CD8-positive, alpha-beta memory T cell (primary cell): ENCODE data around the gene SOAT1. TPM values are rescaled to one million over a fixed set of nuclear protein-coding genes. Genes with fewer than 3 reads are reported as not detected.

Experiments used
- CTCF ChIA-PET: fragments of 350-600 bp; sonication (Branson Sonifier 250); formaldehyde crosslinking; loops from one replicate; lab custom pipeline; 2021; ENCODE audit warnings: antibody characterized with exemption; lab: Charles Lee
- POLR2A ChIA-PET: fragments of 350-600 bp; sonication (Branson Sonifier 250); formaldehyde crosslinking; loops from one replicate; lab custom pipeline; 2021; ENCODE audit warnings: antibody characterized with exemption; lab: Charles Lee
- DNase-seq, 5 donors: peaks; one replicate each; pipeline versions ENCODE4 v3.0.0 to v3.0.0-alpha.2; 2020 to 2022; ENCODE audit warnings: mixed read lengths in 1 of 5
- H3K27ac ChIP-seq: one replicate; pipeline ENCODE4 v1.7.0; 2013; ENCODE audit warnings: low read depth, mild to moderate bottlenecking, low read length, moderate library complexity
- H3K27me3 ChIP-seq: 2 replicates; pipeline ENCODE4 v1.7.0; 2013; ENCODE audit warnings: low read length, mild to moderate bottlenecking; ENCODE audit not compliant: insufficient read depth, poor library complexity, severe bottlenecking
- H3K36me3 ChIP-seq: 2 replicates; pipeline ENCODE4 v1.7.0; 2013; ENCODE audit warnings: mild to moderate bottlenecking, low read length, moderate library complexity; ENCODE audit not compliant: insufficient read depth
- H3K4me1 ChIP-seq: 2 replicates; pipeline ENCODE4 v1.7.0; 2013; ENCODE audit warnings: mild to moderate bottlenecking, low read length, moderate library complexity; ENCODE audit not compliant: insufficient read depth
- H3K4me3 ChIP-seq: 2 replicates; pipeline ENCODE4 v1.7.0; 2013; ENCODE audit warnings: mild to moderate bottlenecking, low read length
- H3K9me3 ChIP-seq: 2 replicates; pipeline ENCODE4 v1.7.0; 2013; ENCODE audit warnings: mild to moderate bottlenecking, low read length
- H3K27ac Mint-ChIP-seq, 8 donors: one replicate each; pipeline ENCODE4 v1.8.0; 2020 to 2021; ENCODE audit warnings: mixed read lengths in 8 of 8, mild to moderate bottlenecking in 6 of 8, inconsistent platforms in 3 of 8, moderate library complexity in 3 of 8
- H3K27me3 Mint-ChIP-seq, 2 donors: one replicate each; pipeline ENCODE4 v1.8.0; 2020 to 2021; ENCODE audit warnings: mixed read lengths in 2 of 2, mild to moderate bottlenecking in 1 of 2, moderate library complexity in 1 of 2
- H3K36me3 Mint-ChIP-seq, 3 donors: one replicate each; pipeline ENCODE4 v1.8.0; 2020 to 2021; ENCODE audit warnings: mixed read lengths in 3 of 3, inconsistent platforms in 1 of 3, mild to moderate bottlenecking in 1 of 3
- H3K4me1 Mint-ChIP-seq, 3 donors: one replicate each; pipeline ENCODE4 v1.8.0; 2020 to 2021; ENCODE audit warnings: mixed read lengths in 3 of 3, inconsistent platforms in 1 of 3, mild to moderate bottlenecking in 1 of 3
- H3K4me3 Mint-ChIP-seq, 7 donors: one replicate each; pipeline ENCODE4 v1.8.0; 2020 to 2021; ENCODE audit warnings: mixed read lengths in 7 of 7, mild to moderate bottlenecking in 6 of 7, moderate library complexity in 4 of 7, inconsistent platforms in 2 of 7
- H3K9me3 Mint-ChIP-seq, 5 donors: one replicate each; pipeline ENCODE4 v1.8.0; 2020 to 2022; ENCODE audit warnings: mixed read lengths in 5 of 5, mild to moderate bottlenecking in 3 of 5, moderate library complexity in 2 of 5, inconsistent platforms in 1 of 5
- polyA plus RNA-seq: library from polyadenylated mRNA; unstranded; fragments of 300-500 nt; fragmentation: Illumina TruSeq; gene quantifications from one replicate; pipeline ENCODE4 v1.2.3, GENCODE V29; 2021
- total RNA-seq, 2 experiments: library from RNA; stranded (reverse); gene quantifications; one replicate each; pipeline ENCODE4 v1.2.3, GENCODE V29; 2021

The SOAT1 gene
- total and polyA plus RNA-seq, 3 experiments from 2014 or later: 66.0 to 85.6 (median 66.0) TPM

- H3K36me3 Mint-ChIP-seq: peaks cover 5 to 69% (median 18%) of the 10 kb centered on the region in 3 donors
- H3K27ac Mint-ChIP-seq: peak overlapping the region in 3 of 8 donors; percentile 7 to 79 (median 45)
- Histone ChIP-seq H3K27me3 (no peaks in the 10 kb centered on the region), H3K4me3 (no peak overlapping the region), H3K9me3 (no peaks in the 10 kb centered on the region), H3K27ac (no peak overlapping the region), H3K36me3 (peaks cover 5% of the 10 kb centered on the region), H3K4me1 (no peaks in the 10 kb centered on the region)
- DNase-seq: no peak
- no peak overlapping the region for H3K4me3 Mint-ChIP-seq
- H3K9me3 Mint-ChIP-seq: no peaks in the 10 kb centered on the region
- ChIA-PET POLR2A (no interaction called here), CTCF (no interaction called here)
- H3K27me3 Mint-ChIP-seq: no peaks in the 10 kb centered on the region
- H3K4me1 Mint-ChIP-seq: peaks cover 4 to 5% (median 5%) of the 10 kb centered on the region in 3 donors
These were observed 43.7 kb downstream of the SOAT1 start for GRCh38 chr1:179337288-179337687.

- DNase-seq: no peak
- peak overlapping the region in 6 of 8 donors; percentile 54 to 70 (median 61) for H3K27ac Mint-ChIP-seq
- H3K9me3 Mint-ChIP-seq: no peaks in the 10 kb centered on the region
- CTCF ChIA-PET: no interaction called here
- Histone ChIP-seq H3K4me1 (no peaks in the 10 kb centered on the region), H3K9me3 (no peaks in the 10 kb centered on the region), H3K27me3 (no peaks in the 10 kb centered on the region), H3K4me3 (no peak overlapping the region), H3K36me3 (peaks cover 11% of the 10 kb centered on the region), H3K27ac (no peak overlapping the region)
- no peak overlapping the region for H3K4me3 Mint-ChIP-seq
- no peaks in the 10 kb centered on the region for H3K27me3 Mint-ChIP-seq
- H3K36me3 Mint-ChIP-seq: peaks cover 5 to 69% (median 21%) of the 10 kb centered on the region in 3 donors
- POLR2A ChIA-PET: no interaction called here
- H3K4me1 Mint-ChIP-seq: peaks cover 0 to 5% (median 1%) of the 10 kb centered on the region in 3 donors
These were observed 44.5 kb downstream of the SOAT1 start for GRCh38 chr1:179337942-179338560.

- peaks cover 0 to 5% (median 0%) of the 10 kb centered on the region in 3 donors for H3K4me1 Mint-ChIP-seq
- H3K4me1 ChIP-seq: no peaks in the 10 kb centered on the region
- no peak overlapping the region for H3K27ac Mint-ChIP-seq
- no peaks in the 10 kb centered on the region for H3K27me3 ChIP-seq
- no peaks in the 10 kb centered on the region for H3K9me3 Mint-ChIP-seq
- H3K4me3 Mint-ChIP-seq: no peak overlapping the region
- ChIA-PET CTCF (no interaction called here), POLR2A (no interaction called here)
- no peak overlapping the region for H3K4me3 ChIP-seq
- no peak for DNase-seq
- peaks cover 19% of the 10 kb centered on the region for H3K36me3 ChIP-seq
- no peak overlapping the region for H3K27ac ChIP-seq
- H3K27me3 Mint-ChIP-seq: no peaks in the 10 kb centered on the region
- H3K36me3 Mint-ChIP-seq: peaks cover 7 to 74% (median 31%) of the 10 kb centered on the region in 3 donors
- no peaks in the 10 kb centered on the region for H3K9me3 ChIP-seq
These were observed 47.3 kb downstream of the SOAT1 start for GRCh38 chr1:179340918-179341317.

GRCh38 chr1:179341943-179342547, 48.4 kb downstream of the SOAT1 start:
- no peaks in the 10 kb centered on the region for H3K9me3 ChIP-seq
- H3K4me1 Mint-ChIP-seq: peaks cover 0 to 5% (median 0%) of the 10 kb centered on the region in 3 donors
- H3K9me3 Mint-ChIP-seq: no peaks in the 10 kb centered on the region
- no peak overlapping the region for H3K27ac ChIP-seq
- H3K36me3 ChIP-seq: peaks cover 30% of the 10 kb centered on the region
- no peak overlapping the region for H3K4me3 Mint-ChIP-seq
- peak overlapping the region in 1 of 8 donors; percentile 9 for H3K27ac Mint-ChIP-seq
- peaks cover 13 to 78% (median 35%) of the 10 kb centered on the region in 3 donors for H3K36me3 Mint-ChIP-seq
- POLR2A ChIA-PET: no interaction called here
- no peaks in the 10 kb centered on the region for H3K27me3 Mint-ChIP-seq
- CTCF ChIA-PET: no interaction called here
- DNase-seq: no peak
- no peaks in the 10 kb centered on the region for H3K27me3 ChIP-seq
- no peaks in the 10 kb centered on the region for H3K4me1 ChIP-seq
- H3K4me3 ChIP-seq: no peak overlapping the region

GRCh38 chr1:179342740-179343404, 49.3 kb downstream of the SOAT1 start:
- Mint-ChIP-seq H3K4me1 (peaks cover 0 to 2% (median 0%) of the 10 kb centered on the region in 3 donors), H3K4me3 (no peak overlapping the region), H3K36me3 (peaks cover 13 to 75% (median 33%) of the 10 kb centered on the region in 3 donors), H3K27ac (peak overlapping the region in 1 of 8 donors; percentile 68), H3K27me3 (no peaks in the 10 kb centered on the region), H3K9me3 (no peaks in the 10 kb centered on the region)
- Histone ChIP-seq H3K4me1 (no peaks in the 10 kb centered on the region), H3K36me3 (peaks cover 32% of the 10 kb centered on the region), H3K4me3 (no peak overlapping the region), H3K27ac (no peak overlapping the region), H3K27me3 (no peaks in the 10 kb centered on the region), H3K9me3 (no peaks in the 10 kb centered on the region)
- POLR2A ChIA-PET: no interaction called here
- CTCF ChIA-PET: no interaction called here
- no peak for DNase-seq

- Mint-ChIP-seq H3K4me3 (no peak overlapping the region), H3K4me1 (peaks cover 3 to 13% (median 7%) of the 10 kb centered on the region in 3 donors), H3K27ac (peak overlapping the region in 4 of 8 donors; percentile 38 to 81 (median 72)), H3K27me3 (no peaks in the 10 kb centered on the region), H3K9me3 (no peaks in the 10 kb centered on the region), H3K36me3 (peaks cover 10 to 77% (median 32%) of the 10 kb centered on the region in 3 donors)
- H3K36me3 ChIP-seq: peaks cover 40% of the 10 kb centered on the region
- no peaks in the 10 kb centered on the region for H3K27me3 ChIP-seq
- H3K4me1 ChIP-seq: no peaks in the 10 kb centered on the region
- ChIA-PET POLR2A (interaction anchor here (0.6 kb wide), 1 partner anchor 18 kb away, joined by 4 read pairs; no protein-coding TSS in a partner anchor), CTCF (no interaction called here)
- no peak overlapping the region for H3K27ac ChIP-seq
- H3K9me3 ChIP-seq: no peaks in the 10 kb centered on the region
- no peak for DNase-seq
- H3K4me3 ChIP-seq: no peak overlapping the region
These were observed 57.7 kb downstream of the SOAT1 start for GRCh38 chr1:179351281-179351680.

GRCh38 chr1:179352236-179352635, 58.6 kb downstream of the SOAT1 start:
- Mint-ChIP-seq H3K27ac (peak overlapping the region in 3 of 8 donors; percentile 44 to 63 (median 52)), H3K27me3 (no peaks in the 10 kb centered on the region), H3K4me3 (no peak overlapping the region), H3K9me3 (no peaks in the 10 kb centered on the region), H3K36me3 (peaks cover 8 to 74% (median 31%) of the 10 kb centered on the region in 3 donors), H3K4me1 (peaks cover 3 to 13% (median 7%) of the 10 kb centered on the region in 3 donors)
- CTCF ChIA-PET: no interaction called here
- DNase-seq: no peak
- Histone ChIP-seq H3K9me3 (no peaks in the 10 kb centered on the region), H3K4me3 (no peak overlapping the region), H3K36me3 (peaks cover 33% of the 10 kb centered on the region), H3K4me1 (no peaks in the 10 kb centered on the region), H3K27me3 (no peaks in the 10 kb centered on the region), H3K27ac (no peak overlapping the region)
- POLR2A ChIA-PET: interaction anchor here (0.7 kb wide), 1 partner anchor 22 kb away, joined by 7 read pairs; no protein-coding TSS in a partner anchor

- Histone ChIP-seq H3K4me1 (no peaks in the 10 kb centered on the region), H3K27me3 (no peaks in the 10 kb centered on the region), H3K4me3 (no peak overlapping the region), H3K27ac (no peak overlapping the region), H3K9me3 (no peaks in the 10 kb centered on the region), H3K36me3 (peaks cover 26% of the 10 kb centered on the region)
- Mint-ChIP-seq H3K27me3 (no peaks in the 10 kb centered on the region), H3K4me3 (no peak overlapping the region), H3K36me3 (peaks cover 8 to 62% (median 24%) of the 10 kb centered on the region in 3 donors), H3K9me3 (no peaks in the 10 kb centered on the region), H3K4me1 (peaks cover 3 to 13% (median 7%) of the 10 kb centered on the region in 3 donors), H3K27ac (peak overlapping the region in 1 of 8 donors; percentile 55)
- CTCF ChIA-PET: no interaction called here
- DNase-seq: no peak
- POLR2A ChIA-PET: no interaction called here
These were observed 59.9 kb downstream of the SOAT1 start for GRCh38 chr1:179353546-179353945.
